Keratinocyte (primary cell): ENCODE results near the gene ZCCHC10. TPM values are rescaled to one million over a fixed set of nuclear protein-coding genes. Genes with fewer than 3 reads are reported as not detected.

Experiments used
- DNase-seq: peaks from one replicate; pipeline ENCODE4 v3.0.0-alpha.2; 2011; ENCODE audit warnings: low read depth, missing footprints, low spot score
- FAIRE-seq: peaks from 2 replicates; lab custom pipeline; 2011; peaks lifted over from hg19 to GRCh38; lab: Jason Lieb, UNC
- H2AFZ ChIP-seq: 2 replicates; pipeline ENCODE4 v1.6.0; 2012; ENCODE audit warnings: low read length, control low read depth, inconsistent platforms; ENCODE audit not compliant: control insufficient read depth
- H3K27ac ChIP-seq: 2 replicates; pipeline ENCODE4 v1.5.1; 2011; ENCODE audit warnings: low read length; ENCODE audit not compliant: control insufficient read depth, insufficient read depth
- H3K27me3 ChIP-seq: 3 replicates; pipeline ENCODE4 v1.6.0; 2011; ENCODE audit warnings: low read length; ENCODE audit not compliant: control insufficient read depth, insufficient read depth; ENCODE audit errors: extremely low read depth
- H3K36me3 ChIP-seq, 2 experiments: 2 replicates in 1 of 2; 3 replicates in 1 of 2; pipeline ENCODE4 v1.5.1; 2011; ENCODE audit warnings: low read length in 2 of 2, mild to moderate bottlenecking in 1 of 2; ENCODE audit not compliant: control insufficient read depth in 2 of 2, insufficient read depth in 2 of 2; ENCODE audit errors: extremely low read depth in 1 of 2
- H3K4me1 ChIP-seq: 3 replicates; pipeline ENCODE4 v1.5.1; 2011; ENCODE audit warnings: low read length; ENCODE audit not compliant: control insufficient read depth, insufficient read depth; ENCODE audit errors: extremely low read depth
- H3K4me2 ChIP-seq: 3 replicates; pipeline ENCODE4 v1.6.0; 2011; ENCODE audit warnings: low read depth, low read length; ENCODE audit not compliant: control insufficient read depth, insufficient read depth; ENCODE audit errors: extremely low read depth
- H3K4me3 ChIP-seq, 3 experiments: fragments of 200-600 bp in 1 of 3; sonication (generic) in 1 of 3; 2 replicates in 2 of 3; 3 replicates in 1 of 3; pipeline ENCODE4 v1.5.1; 2011 to 2016; ENCODE audit warnings: low read length in 3 of 3, mild to moderate bottlenecking in 3 of 3, control low read depth in 2 of 3, inconsistent platforms in 1 of 3, low read depth in 1 of 3, mixed read lengths in 1 of 3, mixed run types in 1 of 3, moderate library complexity in 1 of 3; ENCODE audit not compliant: control insufficient read depth in 2 of 3, insufficient read depth in 2 of 3; ENCODE audit errors: extremely low read depth in 1 of 3
- H3K79me2 ChIP-seq: 2 replicates; pipeline ENCODE4 v1.6.0; 2012; ENCODE audit warnings: low read length; ENCODE audit not compliant: control insufficient read depth, insufficient read depth
- H3K9ac ChIP-seq: 3 replicates; pipeline ENCODE4 v1.6.0; 2011; ENCODE audit warnings: low read length; ENCODE audit not compliant: control insufficient read depth, insufficient read depth; ENCODE audit errors: extremely low read depth
- H3K9me1 ChIP-seq: 3 replicates; pipeline ENCODE4 v1.6.0; 2011; ENCODE audit warnings: low read length; ENCODE audit not compliant: control insufficient read depth, insufficient read depth; ENCODE audit errors: extremely low read depth
- H3K9me3 ChIP-seq: 2 replicates; pipeline ENCODE4 v1.5.1; 2012; ENCODE audit warnings: low read depth, low read length; ENCODE audit not compliant: control insufficient read depth
- H4K20me1 ChIP-seq: 3 replicates; pipeline ENCODE4 v1.6.0; 2011; ENCODE audit warnings: low read length; ENCODE audit not compliant: control insufficient read depth, insufficient read depth; ENCODE audit errors: extremely low read depth
- CTCF ChIP-seq, 3 experiments: IDR thresholded peaks in 1 of 3; conservative IDR thresholded peaks in 1 of 3; optimal IDR thresholded peaks in 1 of 3; 2 replicates in 2 of 3; 3 replicates in 1 of 3; pipeline versions ENCODE3 to v1.5.1; 2011; ENCODE audit warnings: low read length in 3 of 3, mild to moderate bottlenecking in 3 of 3, moderate library complexity in 2 of 3, control low read depth in 1 of 3, inconsistent platforms in 1 of 3; ENCODE audit not compliant: insufficient read depth in 2 of 3; ENCODE audit errors: extremely low read depth in 1 of 3
- EZH2 ChIP-seq: IDR thresholded peaks from one replicate; pipeline ENCODE4 v1.6.1; 2012; ENCODE audit warnings: inconsistent platforms, mild to moderate bottlenecking, low read length, moderate library complexity
- dilution Hi-C: fragments of 300-500 bp; cut with MboI; formaldehyde crosslinking; loops from one replicate; pipeline ENCODE4 v1.7.0; 2020; ENCODE audit warnings: low sequenced_read_pairs; ENCODE audit not compliant: extremely low pct_ligation_motif_present
- polyA plus RNA-seq, 5 experiments: library from polyadenylated mRNA; depleted of rRNA in 3 of 5; stranded (reverse) in 3 of 5; stranded (forward) in 1 of 5; unstranded in 1 of 5; fragments of >200 nt; gene quantifications; 1 replicate in 1 of 5; 2 replicates in 3 of 5; 3 replicates in 1 of 5; pipeline versions ENCODE4 v1.2.1 to v1.2.3, GENCODE V29; 2011 to 2012; ENCODE audit warnings: missing spikeins in 2 of 5, low read depth in 1 of 5, low replicate concordance in 1 of 5

Gene ZCCHC10
- polyA plus RNA-seq, 1 donor (not counting 4 experiments of a cell fraction or from before 2014, with no cell fraction given), result 38.5 TPM

- no peak overlapping the region for H3K27ac ChIP-seq
- no peak for FAIRE-seq
- TF ChIP-seq CTCF (optimal IDR thresholded peaks at IDR 0.05 in 1 of 3, IDR thresholded peaks at IDR 0.05 in 1 of 3, conservative IDR thresholded peaks at IDR 0.05 in 1 of 3; ENCODE audit: extremely low read depth in 1 of 3, insufficient read depth in 2 of 3, low read length in 3 of 3), result no peak
- TF ChIP-seq EZH2, result no peak
- H3K9ac ChIP-seq, result no peak overlapping the region
- no peak overlapping the region for H3K4me2 ChIP-seq
- no peak overlapping the region for H3K4me3 ChIP-seq
- H3K27me3 ChIP-seq, result no peaks in the 10 kb centered on the region
- no peak for DNase-seq
- H3K4me1 ChIP-seq, result no peaks in the 10 kb centered on the region
- dilution Hi-C loops, result no loop called here
- H4K20me1 ChIP-seq, result no peaks in the 10 kb centered on the region
- H3K79me2 ChIP-seq, result peaks cover 5% of the 10 kb centered on the region
- no peaks in the 10 kb centered on the region for H3K9me1 ChIP-seq
- no peaks in the 10 kb centered on the region for H3K9me3 ChIP-seq
- H2AFZ ChIP-seq, result no peak overlapping the region
- H3K36me3 ChIP-seq, result peaks cover 3 to 8% of the 10 kb centered on the region in 2 experiments
Observed at GRCh38 chr5:133006653-133007052, 19.7 kb downstream of the ZCCHC10 start.

- Histone ChIP-seq H4K20me1 (no peaks in the 10 kb centered on the region), H3K4me1 (no peaks in the 10 kb centered on the region), H2AFZ (no peak overlapping the region), H3K9me3 (no peaks in the 10 kb centered on the region), H3K9me1 (no peaks in the 10 kb centered on the region), H3K36me3 (peaks cover 0 to 8% of the 10 kb centered on the region in 2 experiments), H3K4me2 (no peak overlapping the region), H3K79me2 (no peaks in the 10 kb centered on the region), H3K9ac (no peak overlapping the region), H3K27me3 (no peaks in the 10 kb centered on the region), H3K27ac (no peak overlapping the region), H3K4me3 (no peak overlapping the region)
- no peak for DNase-seq
- FAIRE-seq, result no peak
- dilution Hi-C loops, result no loop called here
- TF ChIP-seq EZH2 (no peak), CTCF (optimal IDR thresholded peaks at IDR 0.05 in 1 of 3, IDR thresholded peaks at IDR 0.05 in 1 of 3, conservative IDR thresholded peaks at IDR 0.05 in 1 of 3; ENCODE audit: extremely low read depth in 1 of 3, insufficient read depth in 2 of 3, low read length in 3 of 3) (no peak)
Observed at GRCh38 chr5:132999246-132999645, 27.1 kb downstream of the ZCCHC10 start.
